HL-60 (cell line): Measurements from ENCODE around the gene CCR5.
A peak's percentile ranks its signal among the peaks of the same experiment; 100 is the strongest.

Experiments used
- DNase-seq, 2 experiments: peaks; one replicate each; pipeline ENCODE4 v3.0.0-alpha.2; 2010 to 2020; ENCODE audit warnings: low read depth in 1 of 2, low spot score in 1 of 2
- H3K27ac ChIP-seq: fragments of 250-450 bp; sonication (Bioruptor Pico); replicated peaks from 2 replicates; pipeline ENCODE4 v1.5.1; 2020; ENCODE audit warnings: mild to moderate bottlenecking, moderate library complexity
- H3K27me3 ChIP-seq: fragments of 250-450 bp; sonication (Bioruptor Pico); 2 replicates; pipeline ENCODE4 v1.5.1; 2021; ENCODE audit warnings: mild to moderate bottlenecking, moderate library complexity; ENCODE audit not compliant: insufficient read depth, poor library complexity, severe bottlenecking
- H3K4me3 ChIP-seq: replicated peaks from 2 replicates; pipeline ENCODE4 v1.5.1; 2011; ENCODE audit warnings: mild to moderate bottlenecking, control low read depth, low read length; ENCODE audit not compliant: insufficient read depth
- GABPA ChIP-seq: IDR thresholded peaks from 2 replicates; pipeline ENCODE4 v1.6.1; 2012; ENCODE audit warnings: low read depth
- POLR2AphosphoS5 ChIP-seq: IDR thresholded peaks from 2 replicates; pipeline ENCODE4 v1.6.1; 2012; ENCODE audit warnings: low read depth
- SPI1 ChIP-seq: IDR thresholded peaks from 2 replicates; pipeline ENCODE4 v1.6.1; 2012; ENCODE audit warnings: low read depth, mild to moderate bottlenecking, borderline replicate concordance
- long read RNA-seq: library from polyadenylated mRNA; unstranded; transcript quantifications from one replicate; pipeline ENCODE4 v2.0.0, GENCODE V29; 2020
- TF ChIP-seq, protein P1 (sequence below): IDR thresholded peaks from 2 replicates; pipeline ENCODE4 v1.6.1; 2012; ENCODE audit warnings: low read depth; ENCODE audit not compliant: insufficient replicate concordance
- TF ChIP-seq, protein P2 (sequence below): IDR thresholded peaks from one replicate; pipeline ENCODE4 v1.5.1; 2011; ENCODE audit warnings: low read length, control low read depth, inconsistent platforms; ENCODE audit not compliant: insufficient read depth

CCR5 gene
- long read RNA-seq, result 0 reads

DNA sequence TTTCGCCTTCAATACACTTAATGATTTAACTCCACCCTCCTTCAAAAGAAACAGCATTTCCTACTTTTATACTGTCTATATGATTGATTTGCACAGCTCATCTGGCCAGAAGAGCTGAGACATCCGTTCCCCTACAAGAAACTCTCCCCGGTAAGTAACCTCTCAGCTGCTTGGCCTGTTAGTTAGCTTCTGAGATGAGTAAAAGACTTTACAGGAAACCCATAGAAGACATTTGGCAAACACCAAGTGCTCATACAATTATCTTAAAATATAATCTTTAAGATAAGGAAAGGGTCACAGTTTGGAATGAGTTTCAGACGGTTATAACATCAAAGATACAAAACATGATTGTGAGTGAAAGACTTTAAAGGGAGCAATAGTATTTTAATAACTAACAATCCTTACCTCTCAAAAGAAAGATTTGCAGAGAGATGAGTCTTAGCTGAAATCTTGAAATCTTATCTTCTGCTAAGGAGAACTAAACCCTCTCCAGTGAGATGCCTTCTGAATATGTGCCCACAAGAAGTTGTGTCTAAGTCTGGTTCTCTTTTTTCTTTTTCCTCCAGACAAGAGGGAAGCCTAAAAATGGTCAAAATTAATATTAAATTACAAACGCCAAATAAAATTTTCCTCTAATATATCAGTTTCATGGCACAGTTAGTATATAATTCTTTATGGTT is at the start of gene CCR5:
CCR5 (plus strand) TSS at position 108 of the 680 bp plus-strand sequence. CDS start 1,957 bp downstream, outside the sequence.
- DNase-seq, result no peak
- Histone ChIP-seq H3K4me3 (no peak within 1 kb of the TSS), H3K27me3 (no peaks in the 10 kb centered on the region), H3K27ac (0 out of 2 replicates have a peak within 1 kb of the TSS, but pooled peaks have one; percentile 2)
- TF ChIP-seq POLR2AphosphoS5, result no peak
- TF ChIP-seq, protein P1, sequence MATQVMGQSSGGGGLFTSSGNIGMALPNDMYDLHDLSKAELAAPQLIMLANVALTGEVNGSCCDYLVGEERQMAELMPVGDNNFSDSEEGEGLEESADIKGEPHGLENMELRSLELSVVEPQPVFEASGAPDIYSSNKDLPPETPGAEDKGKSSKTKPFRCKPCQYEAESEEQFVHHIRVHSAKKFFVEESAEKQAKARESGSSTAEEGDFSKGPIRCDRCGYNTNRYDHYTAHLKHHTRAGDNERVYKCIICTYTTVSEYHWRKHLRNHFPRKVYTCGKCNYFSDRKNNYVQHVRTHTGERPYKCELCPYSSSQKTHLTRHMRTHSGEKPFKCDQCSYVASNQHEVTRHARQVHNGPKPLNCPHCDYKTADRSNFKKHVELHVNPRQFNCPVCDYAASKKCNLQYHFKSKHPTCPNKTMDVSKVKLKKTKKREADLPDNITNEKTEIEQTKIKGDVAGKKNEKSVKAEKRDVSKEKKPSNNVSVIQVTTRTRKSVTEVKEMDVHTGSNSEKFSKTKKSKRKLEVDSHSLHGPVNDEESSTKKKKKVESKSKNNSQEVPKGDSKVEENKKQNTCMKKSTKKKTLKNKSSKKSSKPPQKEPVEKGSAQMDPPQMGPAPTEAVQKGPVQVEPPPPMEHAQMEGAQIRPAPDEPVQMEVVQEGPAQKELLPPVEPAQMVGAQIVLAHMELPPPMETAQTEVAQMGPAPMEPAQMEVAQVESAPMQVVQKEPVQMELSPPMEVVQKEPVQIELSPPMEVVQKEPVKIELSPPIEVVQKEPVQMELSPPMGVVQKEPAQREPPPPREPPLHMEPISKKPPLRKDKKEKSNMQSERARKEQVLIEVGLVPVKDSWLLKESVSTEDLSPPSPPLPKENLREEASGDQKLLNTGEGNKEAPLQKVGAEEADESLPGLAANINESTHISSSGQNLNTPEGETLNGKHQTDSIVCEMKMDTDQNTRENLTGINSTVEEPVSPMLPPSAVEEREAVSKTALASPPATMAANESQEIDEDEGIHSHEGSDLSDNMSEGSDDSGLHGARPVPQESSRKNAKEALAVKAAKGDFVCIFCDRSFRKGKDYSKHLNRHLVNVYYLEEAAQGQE, result no peak
- no peak for TF ChIP-seq SPI1
- TF ChIP-seq, protein P2, sequence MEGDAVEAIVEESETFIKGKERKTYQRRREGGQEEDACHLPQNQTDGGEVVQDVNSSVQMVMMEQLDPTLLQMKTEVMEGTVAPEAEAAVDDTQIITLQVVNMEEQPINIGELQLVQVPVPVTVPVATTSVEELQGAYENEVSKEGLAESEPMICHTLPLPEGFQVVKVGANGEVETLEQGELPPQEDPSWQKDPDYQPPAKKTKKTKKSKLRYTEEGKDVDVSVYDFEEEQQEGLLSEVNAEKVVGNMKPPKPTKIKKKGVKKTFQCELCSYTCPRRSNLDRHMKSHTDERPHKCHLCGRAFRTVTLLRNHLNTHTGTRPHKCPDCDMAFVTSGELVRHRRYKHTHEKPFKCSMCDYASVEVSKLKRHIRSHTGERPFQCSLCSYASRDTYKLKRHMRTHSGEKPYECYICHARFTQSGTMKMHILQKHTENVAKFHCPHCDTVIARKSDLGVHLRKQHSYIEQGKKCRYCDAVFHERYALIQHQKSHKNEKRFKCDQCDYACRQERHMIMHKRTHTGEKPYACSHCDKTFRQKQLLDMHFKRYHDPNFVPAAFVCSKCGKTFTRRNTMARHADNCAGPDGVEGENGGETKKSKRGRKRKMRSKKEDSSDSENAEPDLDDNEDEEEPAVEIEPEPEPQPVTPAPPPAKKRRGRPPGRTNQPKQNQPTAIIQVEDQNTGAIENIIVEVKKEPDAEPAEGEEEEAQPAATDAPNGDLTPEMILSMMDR, result no peak
- TF ChIP-seq GABPA, result no peak

DNA sequence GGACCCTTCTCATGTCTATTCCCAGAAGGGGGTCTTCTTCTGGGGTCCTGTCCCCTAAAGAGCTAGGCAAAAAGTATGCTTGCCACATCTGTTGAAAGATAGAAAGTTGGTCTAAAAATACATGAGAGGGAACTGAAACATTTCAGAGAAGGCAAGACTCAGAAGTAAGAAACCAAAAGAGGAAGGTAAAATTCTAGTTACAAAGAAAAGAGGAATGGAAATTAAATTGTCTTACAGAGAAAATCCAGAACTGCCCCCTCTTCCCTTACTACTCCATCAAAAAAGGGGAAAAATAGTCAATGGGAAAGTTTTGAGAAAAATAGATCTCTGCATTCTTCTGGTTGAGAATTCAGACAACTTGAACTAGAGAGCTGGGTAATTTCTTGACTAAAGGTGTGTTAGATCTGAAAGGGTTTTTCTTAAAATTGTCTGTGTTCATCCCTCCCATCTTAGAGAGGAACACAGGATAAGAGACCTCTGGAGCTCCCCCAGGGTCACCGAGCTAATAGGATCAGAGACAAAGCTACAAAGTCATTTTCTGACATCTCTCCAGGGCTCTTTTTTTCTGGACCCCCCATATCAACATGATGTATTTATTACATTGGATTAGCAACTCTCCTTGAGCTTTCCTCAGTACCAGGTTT is 49.2 kb upstream of the CCR5 start:
- Histone ChIP-seq H3K27ac (no peak overlapping the region; the same call in 1 of the 2 replicates), H3K4me3 (no peak overlapping the region), H3K27me3 (no peaks in the 10 kb centered on the region)
- DNase-seq, result no peak
- TF ChIP-seq SPI1 (no peak; the same call in 1 of the 2 replicates), POLR2AphosphoS5 (no peak), GABPA (no peak)
- TF ChIP-seq, protein P2, result no peak
- TF ChIP-seq, protein P1, result no peak

- TF ChIP-seq SPI1, result peak; percentile 42
- TF ChIP-seq, protein P2, result no peak
- Histone ChIP-seq H3K27me3 (no peaks in the 10 kb centered on the region), H3K27ac (no peak overlapping the region)
Observed at GRCh38 chr3:46324036-46324435, 46.7 kb upstream of the CCR5 start.

More at GRCh38 chr3:46324036-46324435, 46.7 kb upstream of the CCR5 start:
- H3K4me3 ChIP-seq, result no peak overlapping the region
- no peak for DNase-seq
